ENCODE results near the gene POFUT1. TPM values are rescaled to one million over a fixed set of nuclear protein-coding genes. Genes with fewer than 3 reads are reported as not detected.
"Not testable (repeated sequence)": the region's sequence is repeated elsewhere in the genome, so short reads cannot be mapped to it uniquely, and the experiment has no call there.

The POFUT1 gene
- total RNA-seq, 1 experiment from 2014 or later = 59.5 TPM

GRCh38 chr20:32234135-32234808 lies 26.6 kb downstream of the POFUT1 start:
- no peak for DNase-seq (ENCODE audit: low spot score)

GRCh38 chr20:32235331-32236047 lies 27.8 kb downstream of the POFUT1 start:
- DNase-seq (ENCODE audit: low spot score) = no peak

DNA sequence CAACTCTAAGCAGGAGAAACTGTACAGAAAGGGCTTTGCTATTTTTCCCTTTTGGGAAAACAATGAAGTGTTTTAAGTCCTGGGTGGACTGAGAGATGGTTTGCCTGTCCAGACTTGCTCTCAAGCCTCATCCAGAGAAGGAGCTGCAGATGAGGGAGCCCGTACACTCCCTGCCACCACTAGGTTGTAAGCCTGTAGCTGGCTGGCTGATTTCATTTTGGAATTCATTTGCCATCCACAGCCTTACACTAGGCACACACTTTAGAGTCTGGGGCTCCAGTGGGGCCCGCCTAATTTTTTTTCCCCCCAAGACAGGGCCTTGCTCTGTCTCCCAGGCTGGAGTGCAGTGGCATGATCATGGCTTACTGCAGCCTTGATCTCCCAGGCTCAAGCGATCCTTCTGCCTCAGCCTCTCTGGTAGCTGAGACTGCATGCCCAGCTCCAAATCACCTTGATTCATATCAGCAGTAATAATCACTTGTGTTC lies 28.4 kb downstream of the POFUT1 start:
- no peak for DNase-seq (ENCODE audit: low spot score)

DNA sequence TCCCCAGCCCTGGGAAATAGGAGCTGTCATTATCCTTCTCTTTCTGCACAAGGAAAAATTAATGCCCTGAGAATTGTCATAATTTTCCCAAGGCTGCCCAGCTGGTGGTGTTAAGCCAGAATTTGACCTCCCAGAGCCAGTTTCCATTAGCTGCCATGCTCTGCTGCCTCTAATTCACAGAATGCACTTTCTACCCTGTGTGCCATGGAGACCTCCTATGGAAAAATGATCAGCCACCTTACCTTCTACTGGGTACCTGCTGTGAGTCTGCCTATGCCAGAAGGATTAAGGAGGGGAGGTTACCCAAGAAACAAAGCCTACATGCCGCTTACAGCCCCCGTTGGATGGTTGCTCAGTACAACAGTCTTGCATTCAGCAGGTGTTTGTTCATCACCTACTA lies 29.1 kb downstream of the POFUT1 start:
- DNase-seq (ENCODE audit: low spot score) = no peak

DNA sequence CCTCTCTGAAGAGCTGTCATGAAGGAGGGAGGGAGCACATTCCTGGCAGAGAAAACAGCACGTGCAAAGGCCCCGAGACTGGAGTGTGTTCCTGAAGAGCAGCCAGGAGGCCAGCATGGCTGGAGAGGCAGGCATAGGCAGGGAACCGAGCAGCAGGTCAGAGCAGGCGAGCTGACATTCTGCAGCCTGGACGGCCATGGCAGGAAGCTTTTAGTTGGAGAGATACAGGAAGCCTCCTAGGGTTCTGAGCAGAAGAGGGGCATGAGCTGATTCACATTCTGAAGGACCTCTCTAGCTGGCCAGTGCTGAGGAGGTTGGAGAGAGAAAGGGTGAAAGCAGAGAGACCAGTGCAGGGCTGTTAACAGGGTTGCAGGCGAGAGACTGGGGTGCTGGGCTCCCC lies 29.7 kb downstream of the POFUT1 start:
- no peak for DNase-seq (ENCODE audit: low spot score)

DNA sequence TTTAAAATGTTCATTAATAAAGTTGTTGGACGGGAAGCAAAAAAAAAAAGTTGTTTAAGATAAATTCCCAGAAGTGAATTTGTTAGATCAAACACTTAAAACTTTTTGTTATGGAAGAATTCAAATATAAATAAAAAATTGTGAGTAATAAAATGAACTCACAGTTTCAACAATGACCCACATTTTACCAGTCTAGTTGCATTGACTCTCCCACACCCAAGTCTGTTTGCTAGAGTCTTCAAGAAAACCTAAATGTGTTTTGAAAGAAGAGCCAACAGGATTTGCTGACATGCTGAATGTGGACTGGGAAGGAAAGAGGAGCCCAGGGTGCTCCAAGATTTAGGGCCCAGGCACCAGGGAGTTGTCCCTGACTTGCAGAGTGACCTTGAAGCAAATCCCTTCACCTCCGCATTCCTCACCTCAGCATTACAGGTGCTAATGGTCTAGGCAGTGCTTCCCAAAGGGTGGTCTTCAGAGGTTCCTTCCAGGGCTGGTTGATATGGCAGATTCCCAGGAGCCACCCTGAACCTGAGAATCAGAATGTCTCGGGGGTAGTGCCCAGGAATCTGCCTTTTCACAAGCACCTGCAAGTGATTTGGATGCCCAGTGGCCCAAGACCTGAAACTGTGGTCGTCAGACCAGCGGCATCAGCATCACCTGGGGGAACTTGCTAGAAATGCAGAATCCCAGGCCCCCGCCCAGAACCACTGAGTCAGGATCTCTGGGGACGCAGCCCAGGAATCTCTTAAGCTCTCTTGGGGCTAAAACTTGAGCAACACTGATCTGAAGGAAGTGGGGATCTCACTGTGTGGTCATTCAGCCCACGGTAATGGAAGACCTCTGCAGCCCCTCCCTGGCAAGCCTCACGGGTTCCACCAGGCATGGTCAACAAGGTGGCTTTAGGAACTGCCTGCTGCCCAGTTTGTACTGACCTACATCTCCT lies 31.1 kb downstream of the POFUT1 start:
- DNase-seq (ENCODE audit: low spot score) = no peak

- DNase-seq (ENCODE audit: low spot score) = no peak
Observed at GRCh38 chr20:32240205-32240604, 32.5 kb downstream of the POFUT1 start.

GRCh38 chr20:32241807-32242206 lies 34.1 kb downstream of the POFUT1 start:
- no peak for DNase-seq (ENCODE audit: low spot score)

DNA sequence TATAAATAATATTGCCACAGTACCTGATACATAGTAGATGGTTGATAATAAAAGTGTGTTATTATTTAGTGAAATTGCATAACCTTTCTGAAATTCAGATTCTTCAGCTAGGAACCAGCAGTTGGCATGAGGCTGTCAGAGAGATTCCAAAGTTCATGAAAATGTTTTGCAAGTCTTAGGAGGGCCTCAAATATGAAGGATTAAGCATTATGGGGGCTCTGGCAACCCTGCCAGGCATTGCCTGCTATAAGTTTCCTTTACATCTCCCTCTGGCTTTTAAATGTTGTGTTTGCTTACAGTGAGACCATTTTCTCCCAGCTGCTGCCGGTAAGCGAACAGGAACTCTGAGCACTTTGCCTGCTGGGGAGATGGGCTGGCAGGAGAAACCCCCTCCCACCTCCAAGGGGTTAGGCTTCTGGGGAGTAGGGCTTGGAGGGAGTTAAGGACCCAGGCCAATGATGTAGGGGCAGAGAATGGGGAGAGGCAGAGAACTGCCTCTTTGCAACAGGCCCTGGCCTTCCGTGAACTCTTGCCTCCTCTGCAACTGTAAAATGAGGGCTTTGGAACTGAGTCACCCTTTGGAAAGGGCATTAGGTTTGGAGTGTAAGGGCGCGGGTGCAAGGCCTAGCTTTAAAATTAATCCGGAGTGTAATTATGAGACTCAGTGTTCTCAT lies 36.6 kb downstream of the POFUT1 start:
- no peak for DNase-seq (ENCODE audit: low spot score)

GRCh38 chr20:32244959-32245358 lies 37.3 kb downstream of the POFUT1 start:
- DNase-seq (ENCODE audit: low spot score) = no peak

DNA sequence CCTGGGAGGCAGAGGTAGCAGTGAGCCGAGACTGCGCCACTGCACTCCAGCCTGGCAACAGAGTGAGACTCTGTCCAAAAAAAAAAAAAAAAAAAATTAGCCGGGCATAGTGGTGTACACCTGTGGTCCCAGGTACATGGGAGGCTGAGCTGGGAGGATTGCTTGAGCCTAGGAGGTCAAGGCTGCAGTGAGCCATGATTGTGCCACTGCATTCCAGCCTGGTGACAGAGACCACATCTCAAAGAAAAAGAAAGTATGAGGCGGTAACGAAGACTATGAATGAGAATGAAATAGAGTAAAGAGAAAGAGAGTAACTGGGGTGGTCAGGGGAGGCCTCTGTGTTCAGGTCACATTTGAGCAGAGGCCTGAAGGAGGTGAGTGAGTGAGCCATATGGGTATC lies 38.5 kb downstream of the POFUT1 start:
- DNase-seq (ENCODE audit: low spot score) = not testable (repeated sequence)

GRCh38 chr20:32248043-32248442 lies 40.4 kb downstream of the POFUT1 start:
- no peak for DNase-seq (ENCODE audit: low spot score)

- DNase-seq (ENCODE audit: low spot score) = no peak
Observed at GRCh38 chr20:32249030-32249738, 41.5 kb downstream of the POFUT1 start.

DNA sequence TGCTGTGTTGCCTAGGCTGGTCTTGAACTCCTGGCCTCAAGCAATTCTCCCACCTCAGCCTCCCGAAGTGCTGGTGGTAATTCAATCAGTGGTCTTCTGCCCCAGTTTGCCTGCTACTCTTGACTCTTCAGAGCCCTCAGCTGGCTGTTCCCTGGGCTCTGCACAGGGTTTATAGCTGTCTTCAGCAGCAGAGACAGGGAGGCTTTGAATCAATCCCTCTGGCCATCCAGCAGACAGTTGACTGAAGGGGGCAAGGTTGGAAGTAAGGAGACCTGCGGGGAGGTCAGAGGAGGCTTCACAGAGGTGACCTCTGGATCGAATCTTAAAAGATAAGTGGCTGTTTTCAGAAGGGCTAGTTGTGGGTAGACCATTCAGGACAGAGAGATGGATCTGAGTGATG lies 43.8 kb downstream of the POFUT1 start:
- DNase-seq (ENCODE audit: low spot score) = no peak

GRCh38 chr20:32252189-32252588 lies 44.5 kb downstream of the POFUT1 start:
- DNase-seq (ENCODE audit: low spot score) = no peak

- DNase-seq (ENCODE audit: low spot score) = not testable (repeated sequence)
Observed at GRCh38 chr20:32260973-32261372, 53.3 kb downstream of the POFUT1 start.

GRCh38 chr20:32261644-32262043 lies 54.0 kb downstream of the POFUT1 start:
- DNase-seq (ENCODE audit: low spot score) = no peak

- DNase-seq (ENCODE audit: low spot score) = no peak
Observed at GRCh38 chr20:32263398-32263954, 55.8 kb downstream of the POFUT1 start.

DNA sequence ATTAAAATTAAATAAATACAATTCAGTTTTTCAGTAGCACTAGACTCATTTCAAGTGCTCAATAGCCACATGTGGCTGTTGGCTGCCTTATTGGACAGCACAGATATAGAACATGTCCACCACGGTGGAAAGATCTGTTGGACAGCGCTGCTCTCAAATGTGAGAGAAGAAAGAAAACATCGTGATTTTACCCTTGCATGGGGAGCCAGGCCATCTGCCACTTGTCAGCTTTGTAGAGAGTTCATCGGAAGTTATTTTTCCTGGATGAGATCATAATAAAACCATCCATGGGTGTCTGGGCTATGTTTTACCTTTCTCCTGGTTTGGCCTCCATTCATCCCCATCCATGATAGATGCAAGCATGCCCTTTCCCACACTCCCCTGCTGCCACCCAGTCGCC lies 63.9 kb downstream of the POFUT1 start:
- DNase-seq (ENCODE audit: low spot score) = no peak

GRCh38 chr20:32274359-32274758 lies 66.7 kb downstream of the POFUT1 start:
- no peak for DNase-seq (ENCODE audit: low spot score)

DNA sequence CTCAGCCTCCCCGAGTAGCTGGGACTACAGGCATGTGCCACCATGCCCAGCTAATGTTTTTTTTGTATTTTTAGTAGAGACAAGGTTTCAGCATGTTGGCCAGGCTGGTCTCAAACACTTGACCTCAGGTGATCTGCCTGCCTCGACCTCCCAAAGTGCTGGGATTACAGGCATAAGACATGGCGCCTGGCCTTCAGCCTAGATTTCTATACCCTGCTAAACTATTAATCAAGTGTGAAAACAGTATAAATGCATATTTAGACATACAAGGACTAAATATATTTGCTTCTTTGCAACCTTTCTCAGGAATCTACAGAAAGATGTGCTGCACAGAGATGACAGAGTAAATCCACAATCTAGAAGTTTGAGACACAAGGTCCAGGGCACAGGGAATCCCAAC lies 67.5 kb downstream of the POFUT1 start:
- not testable (repeated sequence) for DNase-seq (ENCODE audit: low spot score)

Data from A172 (cell line).